GM12878 (cell line): ENCODE measurements around the gene PSAP. TPM values are rescaled to one million over a fixed set of nuclear protein-coding genes. Genes with fewer than 3 reads are reported as not detected.

Source experiments
- ATF7 ChIP-seq: fragments of 450-650 bp; IDR thresholded peaks from 2 replicates; pipeline ENCODE4 v1.6.1; 2016; ENCODE audit warnings: low read depth, mild to moderate bottlenecking
- BMI1 ChIP-seq: fragments of 450-650 bp; IDR thresholded peaks from 2 replicates; pipeline ENCODE4 v1.6.1; 2016; ENCODE audit warnings: mild to moderate bottlenecking, moderate library complexity, borderline replicate concordance
- CHD2 ChIP-seq: IDR thresholded peaks from 2 replicates; pipeline ENCODE4 v1.6.1; 2011; ENCODE audit warnings: low read depth, low read length, improper control_type of control experiment, borderline replicate concordance
- CREB1 ChIP-seq: IDR thresholded peaks from 2 replicates; pipeline ENCODE4 v1.6.1; 2012; ENCODE audit warnings: low read depth, mild to moderate bottlenecking, inconsistent platforms
- CUX1 ChIP-seq: IDR thresholded peaks from 2 replicates; pipeline ENCODE4 v1.6.1; 2012; ENCODE audit warnings: improper control_type of control experiment, low read depth, low read length; ENCODE audit not compliant: insufficient replicate concordance
- EED ChIP-seq: sonication (generic); IDR thresholded peaks from 2 replicates; pipeline ENCODE4 v1.6.1; 2016; ENCODE audit warnings: antibody characterized with exemption, low read depth
- HCFC1 ChIP-seq: fragments of 150-350 bp; IDR thresholded peaks from 2 replicates; pipeline ENCODE4 v1.6.1; 2014; ENCODE audit warnings: low read length
- JUNB ChIP-seq: IDR thresholded peaks from 2 replicates; pipeline ENCODE4 v1.6.1; 2016; ENCODE audit warnings: antibody characterized with exemption, mild to moderate bottlenecking
- KAT2A ChIP-seq: conservative IDR thresholded peaks from 2 replicates; pipeline ENCODE4 v1.6.1; 2011; ENCODE audit warnings: low read depth, low read length; ENCODE audit not compliant: control insufficient read depth
- MEF2B ChIP-seq: fragments of 450-650 bp; IDR thresholded peaks from 2 replicates; pipeline ENCODE4 v1.6.1; 2018; ENCODE audit warnings: mild to moderate bottlenecking, moderate library complexity; ENCODE audit not compliant: partially characterized antibody, poor library complexity, severe bottlenecking
- NR2C2 ChIP-seq: IDR thresholded peaks from 2 replicates; pipeline ENCODE4 v1.6.1; 2011; ENCODE audit warnings: borderline replicate concordance, low read depth; ENCODE audit not compliant: control insufficient read depth, insufficient read length
- POU2F2 ChIP-seq: IDR thresholded peaks from 3 replicates; pipeline ENCODE4 v1.6.1; 2011; ENCODE audit warnings: low read depth, mild to moderate bottlenecking, low read length, borderline replicate concordance
- SMC3 ChIP-seq: IDR thresholded peaks from 2 replicates; pipeline ENCODE4 v1.6.1; 2011; ENCODE audit warnings: low read length, improper control_type of control experiment, borderline replicate concordance
- TCF12 ChIP-seq: IDR thresholded peaks from 2 replicates; pipeline ENCODE4 v1.6.1; 2011; ENCODE audit warnings: low read depth, mild to moderate bottlenecking, low read length
- ZBTB33 ChIP-seq: fragments of 450-650 bp; IDR thresholded peaks from 2 replicates; pipeline ENCODE4 v1.6.1; 2017; ENCODE audit warnings: mild to moderate bottlenecking
- polyA plus RNA-seq, 11 experiments: library from polyadenylated mRNA; depleted of rRNA in 4 of 11; unstranded in 6 of 11; stranded (reverse) in 5 of 11; fragments of >200 nt; fragmentation: Nextera tagmentation in 4 of 11; fragmentation: Illumina TruSeq in 1 of 11; extraction: Ambion mirVana in 4 of 11; extraction: Trizol in 1 of 11; gene quantifications; 1 replicate in 1 of 11; 2 replicates in 10 of 11; pipeline versions ENCODE4 v1.2.1 to v1.2.3, GENCODE V29; 2011 to 2016; ENCODE audit warnings: inconsistent platforms in 2 of 11, missing spikeins in 2 of 11, low read depth in 1 of 11
- total RNA-seq, 4 experiments: library from RNA; depleted of rRNA in 3 of 4; stranded (reverse); fragments of >200 nt in 3 of 4; fragmentation: Illumina TruSeq in 1 of 4; extraction: Trizol in 1 of 4; gene quantifications; 2 replicates each; pipeline versions ENCODE4 v1.2.1 to v1.2.3, GENCODE V29; 2013 to 2021
- TF ChIP-seq, protein P1 (sequence below): fragments of 450-650 bp; IDR thresholded peaks from 2 replicates; pipeline ENCODE4 v1.6.1; 2017; ENCODE audit warnings: mild to moderate bottlenecking, moderate library complexity

The PSAP gene
- total and polyA plus RNA-seq, 10 of the 15 experiments (the other 5 are each of a cell fraction or from before 2014, with no cell fraction given), result 178 to 336 (median 286) TPM

DNA sequence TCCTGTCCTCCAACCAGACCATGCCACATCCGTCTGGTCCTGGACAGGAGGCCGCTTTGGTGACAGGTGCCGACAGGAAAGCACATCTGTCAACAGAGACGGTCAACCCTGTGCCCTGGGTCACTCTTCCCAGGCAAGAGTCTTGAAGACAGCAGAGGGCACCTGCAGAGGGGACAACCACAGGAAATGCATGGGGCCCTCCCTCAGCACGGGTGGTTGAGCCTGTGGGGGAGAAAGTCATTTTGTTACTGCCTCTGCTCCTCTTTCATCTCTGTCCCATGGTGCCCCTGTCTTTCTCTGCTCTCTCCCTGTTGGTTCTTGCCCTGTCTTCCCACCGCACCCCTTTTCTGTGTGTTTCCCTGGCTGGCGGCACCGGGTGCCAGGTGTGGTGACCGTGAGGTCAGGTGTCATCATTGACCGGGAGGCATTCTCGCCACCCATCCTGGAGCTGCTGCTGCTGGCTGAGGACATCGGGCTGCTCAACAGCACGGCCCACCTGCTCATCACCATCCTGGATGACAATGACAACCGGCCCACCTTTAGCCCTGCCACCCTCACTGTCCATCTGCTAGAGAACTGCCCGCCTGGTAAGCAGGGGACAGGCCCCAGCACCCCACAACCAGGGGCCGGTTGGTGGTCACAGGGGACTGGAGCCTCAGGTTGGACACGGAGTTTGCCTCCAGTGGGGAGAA, 60.2 kb downstream of the PSAP start (continued):
- TF ChIP-seq, protein P1, sequence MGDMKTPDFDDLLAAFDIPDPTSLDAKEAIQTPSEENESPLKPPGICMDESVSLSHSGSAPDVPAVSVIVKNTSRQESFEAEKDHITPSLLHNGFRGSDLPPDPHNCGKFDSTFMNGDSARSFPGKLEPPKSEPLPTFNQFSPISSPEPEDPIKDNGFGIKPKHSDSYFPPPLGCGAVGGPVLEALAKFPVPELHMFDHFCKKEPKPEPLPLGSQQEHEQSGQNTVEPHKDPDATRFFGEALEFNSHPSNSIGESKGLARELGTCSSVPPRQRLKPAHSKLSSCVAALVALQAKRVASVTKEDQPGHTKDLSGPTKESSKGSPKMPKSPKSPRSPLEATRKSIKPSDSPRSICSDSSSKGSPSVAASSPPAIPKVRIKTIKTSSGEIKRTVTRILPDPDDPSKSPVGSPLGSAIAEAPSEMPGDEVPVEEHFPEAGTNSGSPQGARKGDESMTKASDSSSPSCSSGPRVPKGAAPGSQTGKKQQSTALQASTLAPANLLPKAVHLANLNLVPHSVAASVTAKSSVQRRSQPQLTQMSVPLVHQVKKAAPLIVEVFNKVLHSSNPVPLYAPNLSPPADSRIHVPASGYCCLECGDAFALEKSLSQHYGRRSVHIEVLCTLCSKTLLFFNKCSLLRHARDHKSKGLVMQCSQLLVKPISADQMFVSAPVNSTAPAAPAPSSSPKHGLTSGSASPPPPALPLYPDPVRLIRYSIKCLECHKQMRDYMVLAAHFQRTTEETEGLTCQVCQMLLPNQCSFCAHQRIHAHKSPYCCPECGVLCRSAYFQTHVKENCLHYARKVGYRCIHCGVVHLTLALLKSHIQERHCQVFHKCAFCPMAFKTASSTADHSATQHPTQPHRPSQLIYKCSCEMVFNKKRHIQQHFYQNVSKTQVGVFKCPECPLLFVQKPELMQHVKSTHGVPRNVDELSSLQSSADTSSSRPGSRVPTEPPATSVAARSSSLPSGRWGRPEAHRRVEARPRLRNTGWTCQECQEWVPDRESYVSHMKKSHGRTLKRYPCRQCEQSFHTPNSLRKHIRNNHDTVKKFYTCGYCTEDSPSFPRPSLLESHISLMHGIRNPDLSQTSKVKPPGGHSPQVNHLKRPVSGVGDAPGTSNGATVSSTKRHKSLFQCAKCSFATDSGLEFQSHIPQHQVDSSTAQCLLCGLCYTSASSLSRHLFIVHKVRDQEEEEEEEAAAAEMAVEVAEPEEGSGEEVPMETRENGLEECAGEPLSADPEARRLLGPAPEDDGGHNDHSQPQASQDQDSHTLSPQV, result no peak
- TF ChIP-seq KAT2A, result no peak
- peak; percentile 69 for TF ChIP-seq EED
- no peak for TF ChIP-seq BMI1
- no peak for TF ChIP-seq CUX1
- TF ChIP-seq NR2C2, result no peak
- TF ChIP-seq JUNB, result peak; percentile 32; the same call in 1 of the 2 replicates
- 0 out of 3 replicates have a peak, but pooled peaks have one; percentile 25 for TF ChIP-seq POU2F2
- no peak for TF ChIP-seq ATF7
- TF ChIP-seq SMC3, result peak; percentile 8; the same call in 1 of the 2 replicates
- TF ChIP-seq HCFC1, result no peak
- no peak for TF ChIP-seq CREB1
- no peak for TF ChIP-seq ZBTB33
- no peak for TF ChIP-seq CHD2
- no peak for TF ChIP-seq MEF2B
- TF ChIP-seq TCF12, result peak; percentile 66; the same call in 1 of the 2 replicates
